ENCODE data around the gene GGT6. TPM values are rescaled to one million over a fixed set of nuclear protein-coding genes. Genes with fewer than 3 reads are reported as not detected.

The GGT6 gene
- total and polyA plus RNA-seq, 8 donors, result 20.7 to 36.1 (median 32.9) TPM

- intact Hi-C loops (cut with DNase I), result no loop called here
- Histone ChIP-seq H3K9me3 (no peaks in the 10 kb centered on the region), H3K36me3 (peaks cover 7 to 45% (median 44%) of the 10 kb centered on the region in 3 donors), H3K27ac (no peak overlapping the region), H3K4me3 (peak overlapping the region in 1 of 4 donors; percentile 98), H3K27me3 (no peaks in the 10 kb centered on the region), H3K4me1 (peaks cover 7 to 14% (median 9%) of the 10 kb centered on the region in 3 donors)
- DNase-seq (peak in 2 of 6 donors; percentile 43 to 68), ATAC-seq (no peak), FAIRE-seq (no peak)
- TF ChIP-seq, protein P1, sequence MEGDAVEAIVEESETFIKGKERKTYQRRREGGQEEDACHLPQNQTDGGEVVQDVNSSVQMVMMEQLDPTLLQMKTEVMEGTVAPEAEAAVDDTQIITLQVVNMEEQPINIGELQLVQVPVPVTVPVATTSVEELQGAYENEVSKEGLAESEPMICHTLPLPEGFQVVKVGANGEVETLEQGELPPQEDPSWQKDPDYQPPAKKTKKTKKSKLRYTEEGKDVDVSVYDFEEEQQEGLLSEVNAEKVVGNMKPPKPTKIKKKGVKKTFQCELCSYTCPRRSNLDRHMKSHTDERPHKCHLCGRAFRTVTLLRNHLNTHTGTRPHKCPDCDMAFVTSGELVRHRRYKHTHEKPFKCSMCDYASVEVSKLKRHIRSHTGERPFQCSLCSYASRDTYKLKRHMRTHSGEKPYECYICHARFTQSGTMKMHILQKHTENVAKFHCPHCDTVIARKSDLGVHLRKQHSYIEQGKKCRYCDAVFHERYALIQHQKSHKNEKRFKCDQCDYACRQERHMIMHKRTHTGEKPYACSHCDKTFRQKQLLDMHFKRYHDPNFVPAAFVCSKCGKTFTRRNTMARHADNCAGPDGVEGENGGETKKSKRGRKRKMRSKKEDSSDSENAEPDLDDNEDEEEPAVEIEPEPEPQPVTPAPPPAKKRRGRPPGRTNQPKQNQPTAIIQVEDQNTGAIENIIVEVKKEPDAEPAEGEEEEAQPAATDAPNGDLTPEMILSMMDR (IDR thresholded peaks at IDR 0.05), result no peak
- WGBS, 2 donors, result 80 to 82% methylated on average over 9 of the region's 9 CpGs
Measured at GRCh38 chr17:4553669-4554068, 6.7 kb downstream of the GGT6 start.

GRCh38 chr17:4551796-4552525 lies 8.4 kb downstream of the GGT6 start:
- FAIRE-seq (no peak), DNase-seq (peak in 2 of 6 donors; percentile 24 to 67), ATAC-seq (no peak)
- no peak overlapping the region for H3K4me3 ChIP-seq
- intact Hi-C loops (cut with DNase I), result no loop called here
- no peaks in the 10 kb centered on the region for H3K9me3 ChIP-seq
- H3K36me3 ChIP-seq, result peaks cover 7 to 62% (median 58%) of the 10 kb centered on the region in 3 donors
- TF ChIP-seq, protein P1 (IDR thresholded peaks at IDR 0.05), result no peak
- H3K27me3 ChIP-seq, result no peaks in the 10 kb centered on the region
- no peak overlapping the region for H3K27ac ChIP-seq
- H3K4me1 ChIP-seq, result peaks cover 6 to 10% (median 6%) of the 10 kb centered on the region in 3 donors
- WGBS, 2 donors, result 93 to 97% methylated on average over 26 to 27 of the region's 27 CpGs

DNA sequence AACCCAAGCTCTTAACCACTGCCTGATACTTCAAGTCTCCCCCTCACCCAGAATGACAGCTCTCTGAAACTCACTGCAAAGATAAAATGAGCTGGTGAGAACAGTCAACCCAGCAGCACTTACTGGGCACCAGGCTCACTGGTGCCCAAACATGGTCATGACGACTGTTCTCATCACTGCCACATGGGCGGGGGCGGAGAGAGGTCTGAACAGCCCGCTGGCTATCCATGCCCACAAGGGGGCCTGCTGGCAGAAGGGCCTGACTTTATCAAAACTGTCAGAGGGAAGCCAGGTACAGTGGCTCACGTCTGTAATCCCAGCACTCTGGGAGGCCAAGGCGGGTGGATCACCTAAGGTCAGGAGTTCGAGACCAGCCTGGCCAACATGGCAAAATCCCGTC lies 9.2 kb downstream of the GGT6 start:
- FAIRE-seq (no peak), DNase-seq (peak in 2 of 6 donors; percentile 14 to 50)
- intact Hi-C loops (cut with DNase I), result no loop called here

GRCh38 chr17:4550534-4551039 lies 9.8 kb downstream of the GGT6 start:
- Histone ChIP-seq H3K36me3 (peaks cover 7 to 71% (median 60%) of the 10 kb centered on the region in 3 donors), H3K4me1 (peaks cover 5 to 6% (median 6%) of the 10 kb centered on the region in 3 donors), H3K9me3 (no peaks in the 10 kb centered on the region), H3K27me3 (no peaks in the 10 kb centered on the region), H3K27ac (no peak overlapping the region), H3K4me3 (no peak overlapping the region)
- no peak for ATAC-seq
- intact Hi-C loops (cut with DNase I), result no loop called here
- 94 to 96% methylated on average over 16 of the region's 16 CpGs for WGBS, 2 donors
- DNase-seq, result peak in 1 of 6 donors; percentile 10
- TF ChIP-seq, protein P1 (IDR thresholded peaks at IDR 0.05), result no peak
- FAIRE-seq, result no peak

More for the DNA sequence above, 9.2 kb downstream of the GGT6 start:
- Histone ChIP-seq H3K36me3 (peaks cover 7 to 71% (median 60%) of the 10 kb centered on the region in 3 donors), H3K4me1 (peaks cover 6 to 10% (median 6%) of the 10 kb centered on the region in 3 donors), H3K4me3 (no peak overlapping the region), H3K9me3 (no peaks in the 10 kb centered on the region), H3K27me3 (no peaks in the 10 kb centered on the region), H3K27ac (no peak overlapping the region)
- ATAC-seq, result no peak
- 83 to 86% methylated on average over 8 of the region's 8 CpGs for WGBS, 2 donors
- TF ChIP-seq, protein P1 (IDR thresholded peaks at IDR 0.05), result no peak

All from pancreas (tissue), 10 donors.